ENCODE measurements around the gene CIAPIN1. TPM values are rescaled to one million over a fixed set of nuclear protein-coding genes. Genes with fewer than 3 reads are reported as not detected.

CIAPIN1 gene
- total RNA-seq, 1 donor from 2014 or later = 71.3 TPM

DNA sequence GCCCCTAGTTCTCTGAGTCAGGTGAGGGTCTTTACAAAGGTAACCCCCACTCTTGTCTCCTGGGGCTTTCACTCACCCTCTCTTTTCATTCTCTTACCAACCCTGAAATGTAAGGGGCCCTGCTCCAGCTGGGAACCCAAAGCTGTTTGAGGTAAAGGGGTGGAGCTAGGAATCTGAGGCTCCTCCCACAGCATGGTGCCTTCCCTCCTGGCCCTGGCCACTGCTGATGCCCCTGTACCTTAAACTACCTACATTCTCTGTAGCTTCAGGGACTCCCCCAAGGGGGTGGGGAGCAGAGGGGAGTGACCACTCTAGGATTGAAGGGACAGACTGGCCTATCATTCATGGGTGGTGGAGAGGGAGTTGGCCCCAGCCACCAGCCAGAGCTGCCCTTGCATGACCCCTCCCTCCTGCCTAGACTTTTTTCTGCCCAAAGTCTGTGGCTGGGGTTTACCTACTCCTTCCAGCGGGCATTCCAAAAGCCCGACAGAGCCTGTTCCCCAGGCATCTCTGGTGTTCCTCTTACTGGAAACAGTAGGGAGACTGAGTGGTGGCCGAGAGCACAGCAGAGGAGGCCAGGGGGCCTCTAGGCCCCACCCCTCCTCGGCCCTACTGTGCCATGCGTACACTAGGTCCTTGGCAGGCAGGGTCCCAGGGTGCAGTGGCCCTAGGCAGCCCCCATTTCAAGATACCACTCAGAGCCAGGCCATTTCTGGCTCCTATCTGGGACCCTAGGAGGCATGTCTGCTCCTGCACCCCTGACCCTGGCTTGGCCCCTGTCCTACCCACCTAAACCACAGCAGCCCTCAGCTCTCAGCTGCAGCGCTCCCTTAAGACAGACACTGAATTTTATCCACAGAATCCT, 29.6 kb upstream of the CIAPIN1 start:
- no peak overlapping the region for H3K4me3 ChIP-seq (ENCODE audit: low read depth, low read length)
- no peak for DNase-seq (ENCODE audit: low read depth)
- FAIRE-seq = no peak

DNA sequence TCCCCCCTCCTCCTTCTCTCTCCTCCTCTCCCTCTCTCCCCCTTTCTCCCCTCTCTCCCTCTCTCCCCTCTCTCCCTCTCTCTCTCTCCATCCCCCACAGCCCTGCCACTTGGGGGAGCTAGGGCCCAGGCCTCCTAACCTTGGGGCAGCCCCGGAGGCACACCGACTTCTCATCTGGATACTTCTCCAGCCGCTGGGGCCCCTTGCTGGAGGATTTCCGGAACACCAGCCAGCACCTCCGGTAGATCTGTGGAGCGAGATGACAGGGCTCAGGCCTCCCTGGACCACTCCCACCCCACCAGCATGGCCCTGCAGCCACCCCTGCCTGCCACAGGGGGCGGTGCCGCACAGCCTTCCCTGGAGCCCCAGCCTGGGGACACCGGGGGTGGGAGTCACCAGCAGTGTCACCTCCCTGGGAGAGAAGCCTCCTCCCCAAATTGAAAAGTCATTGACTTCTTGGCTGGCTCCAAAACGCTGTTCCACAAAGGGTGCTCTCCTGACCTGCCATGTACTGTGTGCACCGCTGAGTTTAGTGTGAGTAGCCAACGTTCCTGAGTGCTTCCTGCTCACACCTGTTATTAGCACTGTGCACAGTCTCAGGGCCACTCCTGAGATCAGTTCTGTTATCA, 28.6 kb upstream of the CIAPIN1 start:
- FAIRE-seq (no peak), DNase-seq (ENCODE audit: low read depth) (no peak)
- H3K36me3 ChIP-seq (ENCODE audit: control insufficient read depth, insufficient read depth, low read length) = peaks cover 10% of the 10 kb centered on the region
- H3K4me3 ChIP-seq (ENCODE audit: low read depth, low read length) = no peak overlapping the region
- H3K27me3 ChIP-seq (ENCODE audit: control insufficient read depth, insufficient read depth, low read length) = no peaks in the 10 kb centered on the region
- TF ChIP-seq, protein P1, sequence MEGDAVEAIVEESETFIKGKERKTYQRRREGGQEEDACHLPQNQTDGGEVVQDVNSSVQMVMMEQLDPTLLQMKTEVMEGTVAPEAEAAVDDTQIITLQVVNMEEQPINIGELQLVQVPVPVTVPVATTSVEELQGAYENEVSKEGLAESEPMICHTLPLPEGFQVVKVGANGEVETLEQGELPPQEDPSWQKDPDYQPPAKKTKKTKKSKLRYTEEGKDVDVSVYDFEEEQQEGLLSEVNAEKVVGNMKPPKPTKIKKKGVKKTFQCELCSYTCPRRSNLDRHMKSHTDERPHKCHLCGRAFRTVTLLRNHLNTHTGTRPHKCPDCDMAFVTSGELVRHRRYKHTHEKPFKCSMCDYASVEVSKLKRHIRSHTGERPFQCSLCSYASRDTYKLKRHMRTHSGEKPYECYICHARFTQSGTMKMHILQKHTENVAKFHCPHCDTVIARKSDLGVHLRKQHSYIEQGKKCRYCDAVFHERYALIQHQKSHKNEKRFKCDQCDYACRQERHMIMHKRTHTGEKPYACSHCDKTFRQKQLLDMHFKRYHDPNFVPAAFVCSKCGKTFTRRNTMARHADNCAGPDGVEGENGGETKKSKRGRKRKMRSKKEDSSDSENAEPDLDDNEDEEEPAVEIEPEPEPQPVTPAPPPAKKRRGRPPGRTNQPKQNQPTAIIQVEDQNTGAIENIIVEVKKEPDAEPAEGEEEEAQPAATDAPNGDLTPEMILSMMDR (IDR thresholded peaks at IDR 0.05; ENCODE audit: insufficient read depth, low read length, severe bottlenecking) = peak; percentile 46

More for the DNA sequence above, 29.6 kb upstream of the CIAPIN1 start:
- TF ChIP-seq, protein P1 (IDR thresholded peaks at IDR 0.05; ENCODE audit: insufficient read depth, low read length, severe bottlenecking) = no peak
- H3K36me3 ChIP-seq (ENCODE audit: control insufficient read depth, insufficient read depth, low read length) = peaks cover 9% of the 10 kb centered on the region
- H3K27me3 ChIP-seq (ENCODE audit: control insufficient read depth, insufficient read depth, low read length) = no peaks in the 10 kb centered on the region

DNA sequence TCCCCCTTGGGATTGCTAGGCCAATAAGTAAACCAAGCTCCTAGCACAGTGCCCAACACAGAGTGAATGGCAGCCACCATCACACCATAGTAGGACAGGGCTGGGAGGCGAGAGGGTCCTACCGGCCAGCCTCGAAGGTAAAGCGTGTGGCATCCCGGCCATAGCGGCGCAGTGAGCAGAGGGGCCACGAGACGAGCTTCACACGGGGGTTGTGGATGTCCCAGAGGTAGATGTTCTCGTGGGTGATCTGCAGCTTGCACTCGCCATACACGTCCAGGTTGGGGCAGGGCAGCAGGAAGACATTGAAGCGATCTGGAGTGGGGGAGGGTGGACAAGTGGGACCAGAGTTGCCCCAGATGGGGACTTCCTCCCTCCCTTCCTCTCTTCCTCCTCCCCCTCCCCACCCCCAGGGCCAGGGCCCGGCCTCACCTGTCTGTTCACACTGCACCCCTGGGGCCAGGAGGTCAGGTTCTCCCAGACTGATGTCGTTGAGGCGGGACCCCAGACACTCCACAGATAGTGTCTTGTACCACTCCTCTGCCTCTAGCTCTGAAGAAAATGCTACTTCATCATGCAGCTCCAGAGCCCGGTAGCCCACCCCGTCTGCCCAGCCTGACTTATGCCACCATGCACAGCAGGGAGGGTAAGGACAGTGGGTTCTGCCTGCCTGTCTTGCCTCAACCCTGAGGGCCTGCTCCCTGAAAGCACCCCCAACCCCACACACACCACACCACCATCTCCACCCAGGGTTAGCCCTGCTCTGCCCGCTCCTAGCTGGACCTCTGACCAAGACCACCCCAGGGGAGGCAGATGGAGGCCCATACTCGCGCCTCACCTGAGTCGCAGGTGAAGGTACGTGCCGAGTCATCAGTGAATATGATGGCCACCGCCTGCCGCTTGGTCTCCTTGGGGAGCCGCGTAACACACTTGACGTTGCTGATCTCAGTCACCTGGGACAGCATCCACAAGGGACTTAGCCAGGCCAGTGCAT, 27.8 kb upstream of the CIAPIN1 start:
- FAIRE-seq (no peak), DNase-seq (ENCODE audit: low read depth) (no peak)
- TF ChIP-seq, protein P1 (IDR thresholded peaks at IDR 0.05; ENCODE audit: insufficient read depth, low read length, severe bottlenecking) = no peak
- peaks cover 14% of the 10 kb centered on the region for H3K36me3 ChIP-seq (ENCODE audit: control insufficient read depth, insufficient read depth, low read length)
- H3K4me3 ChIP-seq (ENCODE audit: low read depth, low read length) = no peak overlapping the region
- no peaks in the 10 kb centered on the region for H3K27me3 ChIP-seq (ENCODE audit: control insufficient read depth, insufficient read depth, low read length)

DNA sequence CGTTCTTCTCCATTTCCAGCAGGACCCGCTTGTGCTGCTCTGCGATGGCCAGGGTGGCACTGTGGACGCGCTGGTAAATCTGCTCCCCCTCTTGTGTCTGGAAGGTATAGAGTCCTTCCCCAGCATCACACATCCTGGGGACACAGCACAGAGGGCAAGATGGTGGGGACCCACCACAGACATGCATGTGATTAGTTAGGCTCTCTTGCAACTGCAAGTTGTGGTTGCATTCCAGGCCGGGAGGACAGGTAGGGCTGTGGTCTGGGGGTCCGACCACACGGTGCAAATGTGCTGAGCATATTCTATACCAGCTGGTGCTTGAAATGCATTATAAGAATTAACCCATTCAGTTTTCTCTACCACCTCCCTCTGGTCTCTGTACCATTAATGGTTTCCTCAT, 26.7 kb upstream of the CIAPIN1 start:
- no peak for FAIRE-seq

More for the DNA sequence above, 26.7 kb upstream of the CIAPIN1 start:
- TF ChIP-seq, protein P1 (IDR thresholded peaks at IDR 0.05; ENCODE audit: insufficient read depth, low read length, severe bottlenecking) = no peak
- H3K27me3 ChIP-seq (ENCODE audit: control insufficient read depth, insufficient read depth, low read length) = no peaks in the 10 kb centered on the region
- no peak for DNase-seq (ENCODE audit: low read depth)
- H3K36me3 ChIP-seq (ENCODE audit: control insufficient read depth, insufficient read depth, low read length) = peaks cover 21% of the 10 kb centered on the region
- H3K4me3 ChIP-seq (ENCODE audit: low read depth, low read length) = no peak overlapping the region

Data from bronchial epithelial cell (primary cell).